ENCODE measurements around the gene HUS1B. TPM values are rescaled to one million over a fixed set of nuclear protein-coding genes. Genes with fewer than 3 reads are reported as not detected.
"Not testable (repeated sequence)": the region's sequence is repeated elsewhere in the genome, so short reads cannot be mapped to it uniquely, and the experiment has no call there.

The HUS1B gene
- total RNA-seq, 1 experiment from 2014 or later = 0.94 TPM

DNA sequence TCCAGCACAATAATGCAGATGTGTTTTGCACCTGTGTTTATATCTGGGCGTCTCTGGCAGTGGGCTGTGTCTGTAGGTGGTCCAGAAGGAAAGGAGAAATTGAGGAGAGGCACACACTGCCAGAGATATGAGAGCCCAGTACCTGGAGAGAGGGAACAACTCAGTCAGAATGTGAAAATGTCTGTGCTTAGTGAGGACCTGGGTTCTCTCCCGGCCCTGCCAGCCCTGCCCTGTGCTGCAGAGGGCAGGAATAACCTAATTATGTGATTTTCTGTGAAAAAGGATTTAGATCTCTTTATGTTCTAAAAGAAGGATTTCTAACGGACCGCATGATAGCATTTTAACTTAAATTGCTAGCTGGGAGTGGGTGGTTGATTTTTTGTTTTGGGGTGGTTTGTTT lies 44.3 kb upstream of the HUS1B start:
- Histone ChIP-seq H3K9me2 (ENCODE audit: insufficient read depth) (no peaks in the 10 kb centered on the region), H3K9me3 (ENCODE audit: insufficient read depth, low read depth) (no peaks in the 10 kb centered on the region), H3K4me2 (no peak overlapping the region), H3K27me3 (ENCODE audit: insufficient read depth, low read depth) (no peaks in the 10 kb centered on the region), H3K36me3 (ENCODE audit: low read depth) (no peaks in the 10 kb centered on the region), H4K20me1 (ENCODE audit: insufficient read depth) (no peaks in the 10 kb centered on the region), H3K79me2 (ENCODE audit: low read depth) (no peaks in the 10 kb centered on the region), H3K27ac (no peak overlapping the region), H3K4me3 (no peak overlapping the region), H3F3A (ENCODE audit: insufficient read depth, low read depth) (no peaks in the 10 kb centered on the region), H3K4me1 (replicated peaks; ENCODE audit: insufficient read depth) (no peaks in the 10 kb centered on the region), H2AFZ (no peak overlapping the region)
- DNase-seq = no peak
- intact Hi-C loops (cut with micrococcal nuclease; ENCODE audit: unreplicated experiment) = no loop called here
- no TSS peak for BruUV-seq (replicated peaks)
- TF ChIP-seq EZH2 (IDR thresholded peaks at IDR 0.05; ENCODE audit: low read depth) = no peak
- TF ChIP-seq, protein P1, sequence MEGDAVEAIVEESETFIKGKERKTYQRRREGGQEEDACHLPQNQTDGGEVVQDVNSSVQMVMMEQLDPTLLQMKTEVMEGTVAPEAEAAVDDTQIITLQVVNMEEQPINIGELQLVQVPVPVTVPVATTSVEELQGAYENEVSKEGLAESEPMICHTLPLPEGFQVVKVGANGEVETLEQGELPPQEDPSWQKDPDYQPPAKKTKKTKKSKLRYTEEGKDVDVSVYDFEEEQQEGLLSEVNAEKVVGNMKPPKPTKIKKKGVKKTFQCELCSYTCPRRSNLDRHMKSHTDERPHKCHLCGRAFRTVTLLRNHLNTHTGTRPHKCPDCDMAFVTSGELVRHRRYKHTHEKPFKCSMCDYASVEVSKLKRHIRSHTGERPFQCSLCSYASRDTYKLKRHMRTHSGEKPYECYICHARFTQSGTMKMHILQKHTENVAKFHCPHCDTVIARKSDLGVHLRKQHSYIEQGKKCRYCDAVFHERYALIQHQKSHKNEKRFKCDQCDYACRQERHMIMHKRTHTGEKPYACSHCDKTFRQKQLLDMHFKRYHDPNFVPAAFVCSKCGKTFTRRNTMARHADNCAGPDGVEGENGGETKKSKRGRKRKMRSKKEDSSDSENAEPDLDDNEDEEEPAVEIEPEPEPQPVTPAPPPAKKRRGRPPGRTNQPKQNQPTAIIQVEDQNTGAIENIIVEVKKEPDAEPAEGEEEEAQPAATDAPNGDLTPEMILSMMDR (conservative IDR thresholded peaks at IDR 0.05) = no peak
- CTCF ChIA-PET = no interaction called here
- POLR2A ChIA-PET (ENCODE audit: unreplicated experiment) = no interaction called here

DNA sequence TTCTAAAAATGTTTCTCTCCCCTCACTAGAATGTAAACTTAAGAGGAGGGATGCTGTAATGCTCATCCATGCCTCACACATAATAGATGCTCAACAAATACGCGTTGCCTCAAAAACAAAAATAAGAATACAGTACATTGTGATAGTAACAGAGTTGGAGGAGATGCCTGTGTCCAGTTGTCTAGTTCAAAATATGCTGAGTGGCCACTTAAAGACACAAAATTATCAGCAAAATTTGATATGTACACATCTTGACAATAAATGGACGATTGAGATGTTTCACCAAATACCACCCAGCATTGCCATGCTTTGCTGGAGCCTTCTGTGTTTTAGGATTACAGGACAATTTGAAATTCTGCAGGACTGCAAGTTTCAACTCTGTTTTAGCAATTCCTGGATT lies 43.6 kb upstream of the HUS1B start:
- no peaks in the 10 kb centered on the region for H4K20me1 ChIP-seq (ENCODE audit: insufficient read depth)
- no peaks in the 10 kb centered on the region for H3K9me3 ChIP-seq (ENCODE audit: insufficient read depth, low read depth)
- H3K4me3 ChIP-seq = no peak overlapping the region
- POLR2A ChIA-PET (ENCODE audit: unreplicated experiment) = no interaction called here
- no peak overlapping the region for H2AFZ ChIP-seq
- H3K9me2 ChIP-seq (ENCODE audit: insufficient read depth) = no peaks in the 10 kb centered on the region
- intact Hi-C loops (cut with micrococcal nuclease; ENCODE audit: unreplicated experiment) = no loop called here
- H3K79me2 ChIP-seq (ENCODE audit: low read depth) = no peaks in the 10 kb centered on the region
- H3K4me1 ChIP-seq (replicated peaks; ENCODE audit: insufficient read depth) = no peaks in the 10 kb centered on the region
- TF ChIP-seq EZH2 (IDR thresholded peaks at IDR 0.05; ENCODE audit: low read depth) = no peak
- no peak overlapping the region for H3K27ac ChIP-seq
- no peak for DNase-seq
- CTCF ChIA-PET = no interaction called here
- BruUV-seq (replicated peaks) = no TSS peak
- H3K27me3 ChIP-seq (ENCODE audit: insufficient read depth, low read depth) = no peaks in the 10 kb centered on the region
- H3K4me2 ChIP-seq = no peak overlapping the region
- H3K36me3 ChIP-seq (ENCODE audit: low read depth) = no peaks in the 10 kb centered on the region
- H3F3A ChIP-seq (ENCODE audit: insufficient read depth, low read depth) = no peaks in the 10 kb centered on the region

DNA sequence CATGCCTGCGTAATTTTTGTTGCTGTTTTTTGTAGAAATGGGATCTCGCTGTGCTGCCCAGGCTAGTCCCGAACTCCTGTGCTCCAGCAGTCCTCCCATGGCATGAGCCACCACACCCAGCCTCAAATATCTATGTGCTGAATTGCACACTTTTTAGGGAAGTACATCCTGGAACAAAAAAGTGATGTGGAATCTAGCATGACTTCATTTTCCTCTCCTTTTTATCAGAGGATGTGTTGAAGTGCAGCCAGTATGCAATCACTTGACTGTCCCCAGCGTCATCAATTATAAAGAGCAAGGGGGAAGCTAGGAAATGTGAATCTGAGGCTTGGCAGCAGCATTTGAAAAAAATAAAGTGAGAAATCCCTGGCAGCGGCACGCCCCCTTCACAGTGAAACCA lies 42.4 kb upstream of the HUS1B start:
- no TSS peak for BruUV-seq (replicated peaks)
- TF ChIP-seq EZH2 (IDR thresholded peaks at IDR 0.05; ENCODE audit: low read depth) = no peak
- TF ChIP-seq, protein P1 (conservative IDR thresholded peaks at IDR 0.05) = no peak
- H3K36me3 ChIP-seq (ENCODE audit: low read depth) = no peaks in the 10 kb centered on the region
- H3K79me2 ChIP-seq (ENCODE audit: low read depth) = no peaks in the 10 kb centered on the region
- H3K9me3 ChIP-seq (ENCODE audit: insufficient read depth, low read depth) = no peaks in the 10 kb centered on the region
- H4K20me1 ChIP-seq (ENCODE audit: insufficient read depth) = no peaks in the 10 kb centered on the region
- H3K27me3 ChIP-seq (ENCODE audit: insufficient read depth, low read depth) = no peaks in the 10 kb centered on the region
- H3K9me2 ChIP-seq (ENCODE audit: insufficient read depth) = no peaks in the 10 kb centered on the region
- no peak overlapping the region for H3K27ac ChIP-seq
- ChIA-PET POLR2A (ENCODE audit: unreplicated experiment) (no interaction called here), CTCF (no interaction called here)
- no peaks in the 10 kb centered on the region for H3F3A ChIP-seq (ENCODE audit: insufficient read depth, low read depth)
- H3K4me2 ChIP-seq = no peak overlapping the region
- no peaks in the 10 kb centered on the region for H3K4me1 ChIP-seq (replicated peaks; ENCODE audit: insufficient read depth)
- no peak overlapping the region for H2AFZ ChIP-seq
- intact Hi-C loops (cut with micrococcal nuclease; ENCODE audit: unreplicated experiment) = no loop called here
- no peak for DNase-seq
- no peak overlapping the region for H3K4me3 ChIP-seq

DNA sequence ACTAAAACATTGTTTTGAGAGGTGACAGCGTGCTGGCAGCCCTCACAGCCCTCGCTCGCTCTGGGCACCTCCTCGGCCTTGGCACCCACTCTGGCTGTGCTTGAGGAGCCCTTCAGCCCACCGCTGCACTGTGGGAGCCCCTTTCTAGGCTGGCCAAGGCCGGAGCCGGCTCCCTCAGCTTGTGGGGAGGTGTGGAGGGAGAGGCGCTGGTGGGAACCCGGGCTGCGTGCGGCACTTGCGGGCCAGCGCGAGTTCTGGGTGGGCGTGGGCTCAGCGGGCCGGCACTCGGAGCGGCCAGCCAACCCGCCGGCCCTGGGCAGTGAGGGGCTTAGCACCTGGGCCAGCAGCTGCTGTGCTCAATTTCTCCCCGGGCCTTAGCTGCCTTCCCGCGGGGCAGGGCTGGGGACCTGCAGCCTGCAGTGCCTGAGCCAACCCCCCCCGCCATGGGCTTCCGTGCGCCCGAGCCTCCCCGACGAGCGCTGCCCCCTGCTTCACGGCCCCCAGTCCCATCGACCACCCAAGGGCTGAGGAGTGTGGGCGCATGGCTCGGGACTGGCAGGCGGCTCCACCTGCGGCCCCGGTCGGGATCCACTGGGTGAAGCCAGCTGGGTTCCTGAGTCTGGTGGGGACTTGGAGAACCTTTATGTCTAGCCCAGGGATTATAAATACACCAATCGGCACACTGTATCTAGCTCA lies 37.7 kb upstream of the HUS1B start:
- H2AFZ ChIP-seq; intact Hi-C loops (cut with micrococcal nuclease; ENCODE audit: unreplicated experiment); H3K27ac ChIP-seq; H3K36me3 ChIP-seq (ENCODE audit: low read depth); H3K4me1 ChIP-seq (replicated peaks; ENCODE audit: insufficient read depth); H3K27me3 ChIP-seq (ENCODE audit: insufficient read depth, low read depth); H3K4me2 ChIP-seq; H4K20me1 ChIP-seq (ENCODE audit: insufficient read depth); POLR2A ChIA-PET (ENCODE audit: unreplicated experiment); H3K9me3 ChIP-seq (ENCODE audit: insufficient read depth, low read depth); BruUV-seq (replicated peaks); H3F3A ChIP-seq (ENCODE audit: insufficient read depth, low read depth); H3K4me3 ChIP-seq; CTCF ChIA-PET; DNase-seq; H3K9me2 ChIP-seq (ENCODE audit: insufficient read depth): not testable (repeated sequence)
- H3K79me2 ChIP-seq (ENCODE audit: low read depth) = peaks cover 29% of the 10 kb centered on the region
